ENCODE results near the gene RC3H1. TPM values are rescaled to one million over a fixed set of nuclear protein-coding genes. Genes with fewer than 3 reads are reported as not detected.
"Not testable (repeated sequence)": the region's sequence is repeated elsewhere in the genome, so short reads cannot be mapped to it uniquely, and the experiment has no call there.

The RC3H1 gene
- total and polyA plus RNA-seq, 5 donors from 2014 or later, result 2.8 to 54.7 (median 5.9) TPM

DNA sequence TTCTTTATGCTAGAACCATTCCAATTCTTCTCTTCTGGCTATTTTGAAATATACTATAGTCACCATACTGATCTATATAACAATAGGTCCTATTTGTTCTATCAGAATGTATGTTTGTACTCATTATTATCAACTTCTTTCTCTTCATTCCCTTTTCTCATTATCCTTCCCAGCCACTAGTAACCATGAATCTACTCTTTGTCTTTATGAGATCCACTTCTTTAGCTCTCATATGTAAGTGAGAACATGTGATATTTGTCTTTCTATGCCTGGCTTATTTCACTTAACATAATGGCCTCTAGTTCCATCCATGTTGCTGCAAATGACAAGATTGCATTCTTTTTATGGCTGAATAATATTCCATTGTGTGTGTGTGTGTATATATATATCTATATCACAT lies 31.7 kb upstream of the RC3H1 start:
- Mint-ChIP-seq H3K9me3 (peaks cover 0 to 2% (median 0%) of the 10 kb centered on the region in 7 donors), H3K4me1 (no peaks in the 10 kb centered on the region), H3K27ac (no peak overlapping the region), H3K36me3 (no peaks in the 10 kb centered on the region), H3K4me3 (no peak overlapping the region), H3K27me3 (peaks cover 13% of the 10 kb centered on the region)
- ATAC-seq (ENCODE audit: low read depth in 2 of 2) (no peak), DNase-seq (no peak)
- no peaks in the 10 kb centered on the region for H3K36me3 ChIP-seq (ENCODE audit: control insufficient read depth, insufficient read depth, low read length)
- no peaks in the 10 kb centered on the region for H3K9me3 ChIP-seq (ENCODE audit: control insufficient read depth in 2 of 2, low read length in 2 of 2)
- no peaks in the 10 kb centered on the region for H3K4me1 ChIP-seq (ENCODE audit: control insufficient read depth, insufficient read depth, low read length, poor library complexity, severe bottlenecking)
- H3K27me3 ChIP-seq (ENCODE audit: control insufficient read depth, insufficient read depth, low read length), result peaks cover 2% of the 10 kb centered on the region
- H3K4me3 ChIP-seq (ENCODE audit: low read depth, low read length), result no peak overlapping the region
- no peak overlapping the region for H3K27ac ChIP-seq (ENCODE audit: insufficient read depth, low read length, poor library complexity, severe bottlenecking)

GRCh38 chr1:174052621-174053020 lies 30.5 kb upstream of the RC3H1 start:
- no peak for DNase-seq
- H3K36me3 ChIP-seq (ENCODE audit: control insufficient read depth, insufficient read depth, low read length), result no peaks in the 10 kb centered on the region
- H3K4me1 ChIP-seq (ENCODE audit: control insufficient read depth, insufficient read depth, low read length, poor library complexity, severe bottlenecking), result no peaks in the 10 kb centered on the region
- no peak overlapping the region for H3K27ac Mint-ChIP-seq
- peaks cover 0 to 4% (median 2%) of the 10 kb centered on the region in 4 donors for H3K4me1 Mint-ChIP-seq
- peaks cover 13% of the 10 kb centered on the region for H3K27me3 Mint-ChIP-seq
- H3K27ac ChIP-seq (ENCODE audit: insufficient read depth, low read length, poor library complexity, severe bottlenecking), result no peak overlapping the region
- ATAC-seq (ENCODE audit: low read depth in 2 of 2), result no peak
- no peaks in the 10 kb centered on the region for H3K9me3 Mint-ChIP-seq
- H3K4me3 ChIP-seq (ENCODE audit: low read depth, low read length), result no peak overlapping the region
- peaks cover 2% of the 10 kb centered on the region for H3K27me3 ChIP-seq (ENCODE audit: control insufficient read depth, insufficient read depth, low read length)
- H3K36me3 Mint-ChIP-seq, result no peaks in the 10 kb centered on the region
- H3K4me3 Mint-ChIP-seq, result no peak overlapping the region
- no peaks in the 10 kb centered on the region for H3K9me3 ChIP-seq (ENCODE audit: control insufficient read depth in 2 of 2, low read length in 2 of 2)

GRCh38 chr1:174051956-174052355 lies 29.8 kb upstream of the RC3H1 start:
- DNase-seq, result no peak
- no peaks in the 10 kb centered on the region for H3K9me3 ChIP-seq (ENCODE audit: control insufficient read depth in 2 of 2, low read length in 2 of 2)
- no peaks in the 10 kb centered on the region for H3K4me1 ChIP-seq (ENCODE audit: control insufficient read depth, insufficient read depth, low read length, poor library complexity, severe bottlenecking)
- H3K9me3 Mint-ChIP-seq, result no peaks in the 10 kb centered on the region
- no peak for ATAC-seq (ENCODE audit: low read depth in 2 of 2)
- peaks cover 0 to 4% (median 2%) of the 10 kb centered on the region in 4 donors for H3K4me1 Mint-ChIP-seq
- H3K27me3 Mint-ChIP-seq, result peaks cover 13% of the 10 kb centered on the region
- H3K27ac ChIP-seq (ENCODE audit: insufficient read depth, low read length, poor library complexity, severe bottlenecking), result no peak overlapping the region
- H3K27me3 ChIP-seq (ENCODE audit: control insufficient read depth, insufficient read depth, low read length), result peaks cover 2% of the 10 kb centered on the region
- H3K36me3 ChIP-seq (ENCODE audit: control insufficient read depth, insufficient read depth, low read length), result no peaks in the 10 kb centered on the region
- H3K36me3 Mint-ChIP-seq, result no peaks in the 10 kb centered on the region
- H3K27ac Mint-ChIP-seq, result no peak overlapping the region
- H3K4me3 Mint-ChIP-seq, result no peak overlapping the region
- H3K4me3 ChIP-seq (ENCODE audit: low read depth, low read length), result no peak overlapping the region

GRCh38 chr1:174049514-174049913 lies 27.4 kb upstream of the RC3H1 start:
- no peaks in the 10 kb centered on the region for H3K36me3 Mint-ChIP-seq
- H3K36me3 ChIP-seq (ENCODE audit: control insufficient read depth, insufficient read depth, low read length), result no peaks in the 10 kb centered on the region
- H3K27me3 ChIP-seq (ENCODE audit: control insufficient read depth, insufficient read depth, low read length), result peaks cover 2% of the 10 kb centered on the region
- H3K4me3 Mint-ChIP-seq, result no peak overlapping the region
- no peaks in the 10 kb centered on the region for H3K9me3 Mint-ChIP-seq
- no peak overlapping the region for H3K27ac ChIP-seq (ENCODE audit: insufficient read depth, low read length, poor library complexity, severe bottlenecking)
- H3K4me1 ChIP-seq (ENCODE audit: control insufficient read depth, insufficient read depth, low read length, poor library complexity, severe bottlenecking), result no peaks in the 10 kb centered on the region
- H3K27ac Mint-ChIP-seq, result no peak overlapping the region
- H3K4me3 ChIP-seq (ENCODE audit: low read depth, low read length), result no peak overlapping the region
- H3K27me3 Mint-ChIP-seq, result peaks cover 13% of the 10 kb centered on the region
- peaks cover 0 to 6% (median 3%) of the 10 kb centered on the region in 4 donors for H3K4me1 Mint-ChIP-seq
- DNase-seq (no peak), ATAC-seq (ENCODE audit: low read depth in 2 of 2) (no peak)
- no peaks in the 10 kb centered on the region for H3K9me3 ChIP-seq (ENCODE audit: control insufficient read depth in 2 of 2, low read length in 2 of 2)

GRCh38 chr1:174044418-174045222 lies 22.5 kb upstream of the RC3H1 start:
- ATAC-seq (ENCODE audit: low read depth in 2 of 2) (no peak), DNase-seq (peak in 1 of 3 donors; percentile 8)
- Mint-ChIP-seq H3K36me3 (no peaks in the 10 kb centered on the region), H3K4me1 (peaks cover 0 to 10% (median 4%) of the 10 kb centered on the region in 4 donors), H3K9me3 (peaks cover 0 to 1% (median 0%) of the 10 kb centered on the region in 7 donors), H3K27me3 (no peaks in the 10 kb centered on the region), H3K27ac (peak overlapping the region in 1 of 3 donors; percentile 40), H3K4me3 (no peak overlapping the region)
- Histone ChIP-seq H3K27me3 (ENCODE audit: control insufficient read depth, insufficient read depth, low read length) (no peaks in the 10 kb centered on the region), H3K27ac (ENCODE audit: insufficient read depth, low read length, poor library complexity, severe bottlenecking) (no peak overlapping the region), H3K9me3 (ENCODE audit: control insufficient read depth in 2 of 2, low read length in 2 of 2) (no peaks in the 10 kb centered on the region), H3K4me1 (ENCODE audit: control insufficient read depth, insufficient read depth, low read length, poor library complexity, severe bottlenecking) (no peaks in the 10 kb centered on the region), H3K4me3 (ENCODE audit: low read depth, low read length) (no peak overlapping the region), H3K36me3 (ENCODE audit: control insufficient read depth, insufficient read depth, low read length) (no peaks in the 10 kb centered on the region)

DNA sequence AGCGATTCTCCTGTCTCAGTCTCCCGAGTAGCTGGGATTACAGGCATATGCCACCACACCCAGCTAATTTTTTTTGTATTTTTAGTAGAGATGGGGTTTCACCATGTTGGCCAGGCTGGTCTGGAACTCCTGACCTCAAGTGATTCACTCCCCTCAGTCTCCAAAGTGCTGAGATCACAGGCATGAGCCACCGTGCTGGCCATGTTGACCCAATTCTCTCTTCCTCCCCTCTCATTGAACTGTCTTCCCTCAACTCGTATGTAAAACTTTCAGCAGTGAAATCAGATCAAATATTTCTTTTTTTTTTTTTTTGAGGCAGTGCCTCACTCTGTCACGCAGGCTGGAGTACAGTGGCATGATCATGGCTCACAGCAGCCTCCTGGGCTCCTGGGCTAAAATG lies 20.4 kb upstream of the RC3H1 start:
- not testable (repeated sequence) for H3K27ac ChIP-seq (ENCODE audit: insufficient read depth, low read length, poor library complexity, severe bottlenecking); H3K27me3 ChIP-seq (ENCODE audit: control insufficient read depth, insufficient read depth, low read length); H3K9me3 Mint-ChIP-seq; H3K36me3 ChIP-seq (ENCODE audit: control insufficient read depth, insufficient read depth, low read length); H3K4me3 ChIP-seq (ENCODE audit: low read depth, low read length); H3K27ac Mint-ChIP-seq; H3K4me1 ChIP-seq (ENCODE audit: control insufficient read depth, insufficient read depth, low read length, poor library complexity, severe bottlenecking); H3K36me3 Mint-ChIP-seq; H3K9me3 ChIP-seq (ENCODE audit: control insufficient read depth in 2 of 2, low read length in 2 of 2); ATAC-seq (ENCODE audit: low read depth in 2 of 2); H3K27me3 Mint-ChIP-seq; H3K4me3 Mint-ChIP-seq; DNase-seq; H3K4me1 Mint-ChIP-seq

- ATAC-seq (ENCODE audit: low read depth in 2 of 2) (no peak), DNase-seq (no peak)
- peaks cover 4% of the 10 kb centered on the region for H3K27me3 Mint-ChIP-seq
- Histone ChIP-seq H3K27ac (ENCODE audit: insufficient read depth, low read length, poor library complexity, severe bottlenecking) (no peak overlapping the region), H3K9me3 (ENCODE audit: control insufficient read depth in 2 of 2, low read length in 2 of 2) (no peaks in the 10 kb centered on the region), H3K36me3 (ENCODE audit: control insufficient read depth, insufficient read depth, low read length) (no peaks in the 10 kb centered on the region), H3K4me3 (ENCODE audit: low read depth, low read length) (no peak overlapping the region), H3K4me1 (ENCODE audit: control insufficient read depth, insufficient read depth, low read length, poor library complexity, severe bottlenecking) (no peaks in the 10 kb centered on the region), H3K27me3 (ENCODE audit: control insufficient read depth, insufficient read depth, low read length) (peaks cover 2% of the 10 kb centered on the region)
- H3K4me1 Mint-ChIP-seq, result peaks cover 0 to 6% (median 3%) of the 10 kb centered on the region in 4 donors
- no peaks in the 10 kb centered on the region for H3K36me3 Mint-ChIP-seq
- peaks cover 0 to 1% (median 0%) of the 10 kb centered on the region in 7 donors for H3K9me3 Mint-ChIP-seq
- H3K27ac Mint-ChIP-seq, result no peak overlapping the region
- H3K4me3 Mint-ChIP-seq, result no peak overlapping the region
Observed at GRCh38 chr1:174041369-174041768, 19.2 kb upstream of the RC3H1 start.

GRCh38 chr1:174040387-174040786 lies 18.2 kb upstream of the RC3H1 start:
- Mint-ChIP-seq H3K9me3 (peaks cover 0 to 2% (median 0%) of the 10 kb centered on the region in 7 donors), H3K36me3 (no peaks in the 10 kb centered on the region), H3K4me3 (no peak overlapping the region), H3K27ac (no peak overlapping the region), H3K4me1 (peaks cover 0 to 6% (median 3%) of the 10 kb centered on the region in 4 donors), H3K27me3 (peaks cover 6% of the 10 kb centered on the region)
- Histone ChIP-seq H3K27me3 (ENCODE audit: control insufficient read depth, insufficient read depth, low read length) (peaks cover 5% of the 10 kb centered on the region), H3K4me3 (ENCODE audit: low read depth, low read length) (no peak overlapping the region), H3K9me3 (ENCODE audit: control insufficient read depth in 2 of 2, low read length in 2 of 2) (no peaks in the 10 kb centered on the region), H3K4me1 (ENCODE audit: control insufficient read depth, insufficient read depth, low read length, poor library complexity, severe bottlenecking) (no peaks in the 10 kb centered on the region), H3K36me3 (ENCODE audit: control insufficient read depth, insufficient read depth, low read length) (no peaks in the 10 kb centered on the region), H3K27ac (ENCODE audit: insufficient read depth, low read length, poor library complexity, severe bottlenecking) (no peak overlapping the region)
- ATAC-seq (ENCODE audit: low read depth in 2 of 2), result no peak
- no peak for DNase-seq
